ENCODE results near the gene ACAP1.

DNA sequence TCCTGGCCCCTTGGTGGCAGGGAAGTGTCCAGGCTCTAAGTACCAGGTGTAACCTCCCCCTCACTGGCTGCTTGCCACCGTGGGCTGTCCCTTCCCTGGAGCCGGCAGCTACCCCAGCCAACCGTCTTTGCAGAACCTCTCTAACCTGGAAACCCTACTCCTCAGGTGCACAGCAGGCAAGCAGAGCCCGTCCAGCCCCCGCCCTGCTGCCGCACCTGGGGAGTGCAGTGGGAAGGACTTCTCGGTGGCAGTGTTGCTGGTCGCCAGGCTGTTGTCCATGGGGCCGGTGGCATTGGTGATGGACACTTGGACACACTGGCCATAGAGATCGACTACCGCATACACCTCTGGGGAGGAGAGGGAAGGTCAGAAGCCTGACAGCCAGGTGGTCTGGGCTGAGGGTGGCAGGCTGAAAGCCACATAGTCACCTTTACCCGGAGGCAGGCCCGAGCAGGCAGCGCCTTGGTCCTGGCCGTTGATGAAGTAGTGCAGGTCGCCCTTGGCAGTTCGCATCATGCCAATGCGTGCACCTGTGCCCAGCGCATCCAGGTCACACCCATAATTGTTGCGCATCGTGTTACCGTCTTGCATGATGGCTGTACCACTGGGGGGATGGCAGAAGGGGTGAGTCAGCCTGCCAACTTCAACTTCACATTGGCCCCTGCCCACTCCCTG is 13.7 kb upstream of the ACAP1 start:
- TF ChIP-seq, protein P1, sequence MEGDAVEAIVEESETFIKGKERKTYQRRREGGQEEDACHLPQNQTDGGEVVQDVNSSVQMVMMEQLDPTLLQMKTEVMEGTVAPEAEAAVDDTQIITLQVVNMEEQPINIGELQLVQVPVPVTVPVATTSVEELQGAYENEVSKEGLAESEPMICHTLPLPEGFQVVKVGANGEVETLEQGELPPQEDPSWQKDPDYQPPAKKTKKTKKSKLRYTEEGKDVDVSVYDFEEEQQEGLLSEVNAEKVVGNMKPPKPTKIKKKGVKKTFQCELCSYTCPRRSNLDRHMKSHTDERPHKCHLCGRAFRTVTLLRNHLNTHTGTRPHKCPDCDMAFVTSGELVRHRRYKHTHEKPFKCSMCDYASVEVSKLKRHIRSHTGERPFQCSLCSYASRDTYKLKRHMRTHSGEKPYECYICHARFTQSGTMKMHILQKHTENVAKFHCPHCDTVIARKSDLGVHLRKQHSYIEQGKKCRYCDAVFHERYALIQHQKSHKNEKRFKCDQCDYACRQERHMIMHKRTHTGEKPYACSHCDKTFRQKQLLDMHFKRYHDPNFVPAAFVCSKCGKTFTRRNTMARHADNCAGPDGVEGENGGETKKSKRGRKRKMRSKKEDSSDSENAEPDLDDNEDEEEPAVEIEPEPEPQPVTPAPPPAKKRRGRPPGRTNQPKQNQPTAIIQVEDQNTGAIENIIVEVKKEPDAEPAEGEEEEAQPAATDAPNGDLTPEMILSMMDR (IDR thresholded peaks at IDR 0.05; ENCODE audit: insufficient read depth, low read depth, low read length), result no peak
- no peak for TF ChIP-seq EZH2 (IDR thresholded peaks at IDR 0.05; ENCODE audit: insufficient read depth, low read length)
